Stimulated activated naive CD8-positive, alpha-beta T cell treated with anti-CD3 and anti-CD28 coated beads, Interleukin-15, amount 100 ng/mL, for 72 hours (primary cell): Measurements from ENCODE around the gene IL25.
"Not testable (repeated sequence)": the region's sequence is repeated elsewhere in the genome, so short reads cannot be mapped to it uniquely, and the experiment has no call there.

Source experiments
- ATAC-seq: fragments of 150-1000 bp; cut with Tn5 transposase; 2 replicates; pipeline ENCODE4 v1.10.0; 2021; ENCODE audit warnings: mild to moderate bottlenecking, moderate library complexity
- DNase-seq, 2 donors: peaks; one replicate each; pipeline ENCODE4 v3.0.0; 2021 to 2022
- H3K27ac Mint-ChIP-seq, 2 donors: one replicate each; pipeline ENCODE4 v1.8.0; 2022; ENCODE audit warnings: mild to moderate bottlenecking in 2 of 2, mixed read lengths in 2 of 2, moderate library complexity in 2 of 2
- H3K27me3 Mint-ChIP-seq: one replicate; pipeline ENCODE4 v1.8.0; 2022; ENCODE audit warnings: mixed read lengths
- H3K4me1 Mint-ChIP-seq: one replicate; pipeline ENCODE4 v1.8.0; 2022; ENCODE audit warnings: mild to moderate bottlenecking, mixed read lengths
- H3K4me3 Mint-ChIP-seq, 2 donors: one replicate each; pipeline ENCODE4 v1.8.0; 2022; ENCODE audit warnings: mild to moderate bottlenecking in 2 of 2, mixed read lengths in 2 of 2, moderate library complexity in 1 of 2
- H3K9me3 Mint-ChIP-seq, 2 donors: one replicate each; pipeline ENCODE4 v1.8.0; 2022; ENCODE audit warnings: mixed read lengths in 2 of 2

The IL25 gene

DNA sequence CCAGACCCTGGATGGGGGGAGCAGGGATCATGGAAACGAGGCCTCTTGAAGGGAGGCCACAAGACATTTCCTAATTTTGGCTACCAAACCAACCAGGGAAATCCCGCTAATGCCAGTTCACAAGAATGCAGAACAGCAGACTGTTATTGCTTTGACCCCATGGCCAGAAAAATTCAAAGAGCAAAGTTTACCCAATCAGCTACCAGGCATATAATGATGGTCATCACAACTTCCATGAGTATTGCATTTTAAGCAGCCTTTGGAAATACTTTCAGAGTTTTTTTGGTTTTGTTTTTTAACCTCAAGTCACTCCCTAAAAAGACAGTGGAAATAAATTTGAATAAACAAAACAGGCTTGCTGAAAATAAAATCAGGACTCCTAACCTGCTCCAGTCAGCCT lies at the start of gene IL25:
IL25 (plus strand) TSS at position 301 of the 400 bp plus-strand sequence.
- no peaks in the 10 kb centered on the region for H3K4me1 Mint-ChIP-seq
- no peak for ATAC-seq
- H3K4me3 Mint-ChIP-seq = no peak within 1 kb of the TSS
- H3K27me3 Mint-ChIP-seq = peaks cover 17% of the 10 kb centered on the region
- peak within 1 kb of the TSS in 1 of 2 donors; percentile 47 for H3K27ac Mint-ChIP-seq
- H3K9me3 Mint-ChIP-seq = no peaks in the 10 kb centered on the region
- no peak for DNase-seq

DNA sequence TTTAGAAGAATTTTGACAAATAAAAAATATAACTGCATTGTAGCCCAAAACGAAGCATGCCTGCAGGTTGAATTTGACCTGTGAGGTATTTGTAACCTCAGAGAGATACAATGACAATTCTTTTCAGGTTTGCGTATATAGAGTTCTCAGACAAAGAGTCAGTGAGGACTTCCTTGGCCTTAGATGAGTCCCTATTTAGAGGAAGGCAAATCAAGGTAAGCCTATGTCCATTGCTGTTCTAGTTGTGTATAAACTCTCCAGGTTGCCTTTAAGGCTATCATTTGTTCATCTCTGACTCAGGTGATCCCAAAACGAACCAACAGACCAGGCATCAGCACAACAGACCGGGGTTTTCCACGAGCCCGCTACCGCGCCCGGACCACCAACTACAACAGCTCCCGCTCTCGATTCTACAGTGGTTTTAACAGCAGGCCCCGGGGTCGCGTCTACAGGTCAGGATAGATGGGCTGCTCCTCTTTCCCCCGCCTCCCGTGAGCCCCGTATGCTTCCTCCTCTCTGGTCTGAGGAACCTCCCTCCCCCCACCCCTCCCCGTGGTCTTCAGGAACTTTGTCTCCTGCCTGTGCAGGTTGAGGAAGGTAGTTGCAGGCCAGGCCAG lies 48.7 kb upstream of the IL25 start:
- Mint-ChIP-seq H3K27ac (no peak overlapping the region), H3K27me3 (no peaks in the 10 kb centered on the region), H3K4me3 (no peak overlapping the region), H3K4me1 (peaks cover 40% of the 10 kb centered on the region), H3K9me3 (no peaks in the 10 kb centered on the region)
- DNase-seq = no peak
- ATAC-seq = no peak

DNA sequence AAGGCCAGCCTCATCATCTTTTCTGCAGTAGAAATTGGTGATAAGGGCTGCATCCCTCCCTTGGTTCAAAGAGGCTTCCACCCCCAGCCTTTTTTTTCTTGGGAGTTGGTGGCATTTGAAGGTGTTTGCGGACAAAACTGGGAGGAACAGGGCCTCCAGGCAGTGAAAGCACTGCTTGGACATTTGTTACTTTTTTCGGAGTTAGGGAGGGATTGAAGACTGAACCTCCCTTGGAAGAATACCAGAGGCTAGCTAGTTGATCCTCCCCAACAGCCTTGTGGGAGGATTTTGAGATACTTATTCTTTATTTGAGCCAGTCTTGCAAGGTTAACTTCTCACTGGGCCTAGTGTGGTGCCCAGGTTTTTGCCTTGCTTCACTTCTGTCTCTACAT lies 48.2 kb upstream of the IL25 start:
- Mint-ChIP-seq H3K4me1 (peaks cover 39% of the 10 kb centered on the region), H3K9me3 (no peaks in the 10 kb centered on the region), H3K27me3 (no peaks in the 10 kb centered on the region), H3K4me3 (no peak overlapping the region), H3K27ac (no peak overlapping the region)
- DNase-seq (no peak), ATAC-seq (no peak)

DNA sequence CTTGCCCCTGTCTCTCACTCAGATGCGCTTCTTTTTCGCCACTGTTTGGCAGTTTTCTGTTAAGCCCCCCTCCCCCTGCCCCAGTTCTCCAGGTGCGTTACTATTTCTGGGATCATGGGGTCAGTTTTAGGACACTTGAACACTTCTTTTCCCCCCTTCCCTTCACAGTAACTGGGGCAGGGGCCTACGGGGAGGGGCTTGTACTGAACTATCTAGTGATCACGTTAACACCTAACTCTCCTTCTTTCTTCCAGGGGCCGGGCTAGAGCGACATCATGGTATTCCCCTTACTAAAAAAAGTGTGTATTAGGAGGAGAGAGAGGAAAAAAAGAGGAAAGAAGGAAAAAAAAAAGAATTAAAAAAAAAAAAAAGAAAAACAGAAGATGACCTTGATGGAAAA lies 47.6 kb upstream of the IL25 start:
- no peaks in the 10 kb centered on the region for H3K27me3 Mint-ChIP-seq
- H3K9me3 Mint-ChIP-seq = no peaks in the 10 kb centered on the region
- ATAC-seq (no peak), DNase-seq (no peak)
- no peak overlapping the region for H3K4me3 Mint-ChIP-seq
- H3K27ac Mint-ChIP-seq = peak overlapping the region in 1 of 2 donors; percentile 89
- H3K4me1 Mint-ChIP-seq = peaks cover 33% of the 10 kb centered on the region

DNA sequence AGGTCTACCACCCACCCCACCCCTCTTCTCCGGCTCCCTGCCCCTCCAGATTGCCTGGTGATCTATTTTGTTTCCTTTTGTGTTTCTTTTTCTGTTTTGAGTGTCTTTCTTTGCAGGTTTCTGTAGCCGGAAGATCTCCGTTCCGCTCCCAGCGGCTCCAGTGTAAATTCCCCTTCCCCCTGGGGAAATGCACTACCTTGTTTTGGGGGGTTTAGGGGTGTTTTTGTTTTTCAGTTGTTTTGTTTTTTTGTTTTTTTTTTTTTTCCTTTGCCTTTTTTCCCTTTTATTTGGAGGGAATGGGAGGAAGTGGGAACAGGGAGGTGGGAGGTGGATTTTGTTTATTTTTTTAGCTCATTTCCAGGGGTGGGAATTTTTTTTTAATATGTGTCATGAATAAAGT lies 46.9 kb upstream of the IL25 start:
- not testable (repeated sequence) for ATAC-seq, DNase-seq, H3K27ac Mint-ChIP-seq, H3K27me3 Mint-ChIP-seq, H3K4me3 Mint-ChIP-seq, H3K9me3 Mint-ChIP-seq
- peaks cover 28% of the 10 kb centered on the region for H3K4me1 Mint-ChIP-seq

DNA sequence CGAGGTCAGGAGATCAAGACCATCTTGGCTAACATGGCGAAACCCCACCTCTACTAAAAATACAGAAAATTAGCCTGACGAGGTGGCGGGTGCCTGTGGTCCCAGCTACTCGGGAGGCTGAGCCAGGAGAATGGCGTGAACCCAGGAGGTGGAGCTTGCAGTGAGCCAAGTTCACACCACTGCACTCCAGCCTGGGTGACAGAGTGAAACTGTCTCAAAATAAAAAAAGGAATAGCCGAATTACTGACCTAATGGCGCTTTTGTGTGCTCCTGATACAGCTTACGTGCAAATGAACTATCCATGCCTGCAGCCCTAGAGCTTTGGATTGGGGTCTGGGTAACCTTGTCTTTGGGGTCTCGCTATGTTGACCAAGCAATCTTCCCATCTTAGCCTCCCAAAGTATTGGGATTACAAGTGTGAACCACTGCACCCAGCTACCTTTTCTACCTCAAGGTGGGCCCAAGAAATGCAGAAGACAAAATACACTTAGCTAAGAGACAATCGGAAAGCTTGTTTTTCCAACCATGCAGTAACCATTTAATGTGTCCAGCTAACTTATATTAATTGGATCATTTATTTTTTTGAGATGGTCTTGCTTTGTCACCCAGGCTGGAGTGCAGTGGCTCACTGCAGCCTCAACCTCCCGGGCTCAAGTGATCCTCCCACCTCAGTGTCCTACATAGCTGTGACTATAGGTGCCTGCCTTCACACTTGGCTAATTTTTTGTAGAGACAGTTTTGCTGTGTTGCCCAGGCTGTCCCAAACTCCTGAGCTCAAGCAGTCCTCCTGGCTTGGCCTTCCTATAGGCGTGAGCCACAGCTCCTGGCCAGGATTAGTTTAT lies 45.9 kb upstream of the IL25 start:
- Mint-ChIP-seq H3K27ac (peak overlapping the region in 1 of 2 donors; percentile 31), H3K27me3 (no peaks in the 10 kb centered on the region), H3K4me3 (no peak overlapping the region), H3K9me3 (no peaks in the 10 kb centered on the region), H3K4me1 (peaks cover 28% of the 10 kb centered on the region)
- no peak for DNase-seq
- ATAC-seq = no peak

DNA sequence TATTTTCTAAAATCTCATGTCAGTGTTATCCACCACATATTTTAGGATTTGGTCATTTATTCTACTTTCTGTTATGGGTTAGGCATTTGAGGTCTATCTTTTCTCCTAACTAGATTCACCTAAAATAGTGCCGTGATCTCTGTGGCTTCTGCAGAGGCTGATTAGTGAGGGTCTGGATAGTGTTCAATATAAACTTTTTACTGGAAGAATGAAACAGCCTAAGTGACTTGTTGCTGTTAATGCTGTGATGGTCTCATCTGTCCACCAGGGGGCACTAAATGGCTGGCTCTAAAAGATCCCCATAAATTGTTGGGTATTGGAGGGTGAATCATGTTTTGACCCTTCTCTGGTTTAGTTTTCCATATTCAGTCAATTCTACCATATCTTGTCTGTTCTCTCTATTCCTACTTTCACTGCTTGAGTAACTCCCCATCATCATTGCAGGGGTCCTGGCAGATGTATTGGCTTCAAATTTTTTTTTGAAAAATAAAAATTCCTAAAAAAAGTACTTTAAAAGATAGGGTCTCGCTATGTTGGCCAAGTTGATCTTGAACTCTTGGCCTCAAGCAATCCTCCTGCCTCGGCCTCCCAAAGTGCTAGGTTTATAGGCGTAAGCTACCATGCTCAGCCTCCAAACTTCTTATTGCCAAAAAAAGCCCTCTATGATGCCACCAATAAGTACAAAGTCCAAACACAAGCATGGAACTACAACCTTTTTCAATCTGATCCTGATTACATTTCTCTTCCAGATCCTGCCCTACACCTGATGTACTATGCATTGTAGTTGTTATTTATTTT lies 44.5 kb upstream of the IL25 start:
- Mint-ChIP-seq H3K9me3 (no peaks in the 10 kb centered on the region), H3K4me1 (peaks cover 20% of the 10 kb centered on the region), H3K27ac (no peak overlapping the region), H3K4me3 (no peak overlapping the region), H3K27me3 (no peaks in the 10 kb centered on the region)
- ATAC-seq = peak; percentile 86
- DNase-seq = peak; percentile 45 to 65

DNA sequence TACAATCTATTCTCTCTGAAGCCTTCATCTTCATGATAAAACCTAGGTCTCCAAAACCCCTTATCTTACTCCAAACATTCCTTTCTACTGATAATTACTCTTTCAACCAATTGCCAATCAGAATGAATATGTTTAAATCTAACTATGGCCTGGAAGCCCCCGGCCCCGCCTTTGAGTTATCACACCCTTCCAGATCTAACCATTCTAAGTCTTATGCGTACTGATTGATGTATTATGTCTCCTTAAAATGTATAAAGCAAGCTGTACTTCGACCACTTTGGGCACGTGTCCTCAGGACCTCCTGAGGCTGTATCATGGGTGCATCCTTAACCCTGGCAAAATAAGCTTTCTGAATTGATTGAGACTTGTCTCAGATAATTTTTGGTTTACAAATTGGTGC lies 37.0 kb upstream of the IL25 start:
- DNase-seq (no peak), ATAC-seq (no peak)
- Mint-ChIP-seq H3K4me1 (no peaks in the 10 kb centered on the region), H3K4me3 (no peak overlapping the region), H3K27ac (peak overlapping the region in 1 of 2 donors; percentile 14), H3K9me3 (no peaks in the 10 kb centered on the region), H3K27me3 (peaks cover 26% of the 10 kb centered on the region)

DNA sequence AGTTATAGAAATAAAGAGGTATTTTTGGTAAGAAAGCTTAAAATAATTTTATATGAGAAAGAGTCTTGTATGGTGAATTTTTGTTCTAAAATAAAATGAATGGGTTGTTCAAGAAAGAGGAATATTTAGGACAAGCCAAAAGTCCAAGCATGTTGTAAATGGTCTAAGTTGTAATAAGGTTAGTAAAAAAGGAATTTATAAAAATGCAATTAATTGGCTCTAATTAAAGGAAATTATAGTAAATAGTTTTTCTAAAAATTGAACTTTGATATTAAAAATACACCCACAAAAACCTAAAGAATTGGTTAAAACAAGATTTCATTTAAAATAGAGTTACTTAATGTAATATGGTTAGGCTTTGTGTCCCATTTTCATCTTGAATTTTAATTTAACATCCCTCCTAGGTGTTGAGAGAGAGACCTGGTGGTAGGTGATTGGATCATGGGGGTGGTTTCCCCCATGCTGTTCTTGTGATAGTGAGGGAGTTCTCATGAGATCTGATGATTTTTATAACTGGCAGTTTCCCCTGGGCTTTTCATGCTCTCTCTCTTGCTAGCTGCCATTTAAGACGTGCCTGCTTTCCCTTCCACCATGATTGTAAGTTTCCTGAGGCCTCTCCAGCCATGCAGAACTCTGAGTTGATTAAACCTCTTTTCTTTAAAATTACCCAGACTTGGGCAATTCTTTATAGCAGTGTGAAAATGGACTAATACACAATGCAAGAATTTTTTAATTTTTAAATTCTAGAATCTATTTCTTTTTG lies 32.9 kb upstream of the IL25 start:
- no peak for DNase-seq
- no peak for ATAC-seq
- no peaks in the 10 kb centered on the region for H3K4me1 Mint-ChIP-seq
- H3K9me3 Mint-ChIP-seq = no peaks in the 10 kb centered on the region
- H3K27me3 Mint-ChIP-seq = peaks cover 22% of the 10 kb centered on the region
- H3K27ac Mint-ChIP-seq = no peak overlapping the region
- H3K4me3 Mint-ChIP-seq = no peak overlapping the region

DNA sequence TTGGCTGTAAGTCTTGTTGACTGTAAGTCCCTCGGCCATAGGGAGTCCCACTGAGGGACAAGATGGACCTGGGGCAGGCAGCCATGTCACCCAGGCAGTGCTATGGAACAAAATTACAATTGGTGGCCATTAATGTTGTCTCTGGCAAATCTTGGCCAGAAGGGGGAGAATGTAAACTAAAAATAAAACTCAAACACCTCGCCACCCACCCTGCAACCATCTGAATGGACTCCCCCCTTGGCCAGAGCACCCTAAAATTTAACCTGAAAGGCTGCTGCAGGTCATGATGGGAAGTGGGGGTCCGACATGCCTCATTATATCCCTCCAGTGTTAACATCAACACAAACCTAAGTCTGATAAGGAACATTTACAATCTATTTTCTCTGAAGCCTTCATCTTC lies 28.1 kb upstream of the IL25 start:
- DNase-seq (no peak), ATAC-seq (no peak)
- H3K4me1 Mint-ChIP-seq = no peaks in the 10 kb centered on the region
- no peak overlapping the region for H3K27ac Mint-ChIP-seq
- no peak overlapping the region for H3K4me3 Mint-ChIP-seq
- H3K27me3 Mint-ChIP-seq = no peaks in the 10 kb centered on the region
- no peaks in the 10 kb centered on the region for H3K9me3 Mint-ChIP-seq

DNA sequence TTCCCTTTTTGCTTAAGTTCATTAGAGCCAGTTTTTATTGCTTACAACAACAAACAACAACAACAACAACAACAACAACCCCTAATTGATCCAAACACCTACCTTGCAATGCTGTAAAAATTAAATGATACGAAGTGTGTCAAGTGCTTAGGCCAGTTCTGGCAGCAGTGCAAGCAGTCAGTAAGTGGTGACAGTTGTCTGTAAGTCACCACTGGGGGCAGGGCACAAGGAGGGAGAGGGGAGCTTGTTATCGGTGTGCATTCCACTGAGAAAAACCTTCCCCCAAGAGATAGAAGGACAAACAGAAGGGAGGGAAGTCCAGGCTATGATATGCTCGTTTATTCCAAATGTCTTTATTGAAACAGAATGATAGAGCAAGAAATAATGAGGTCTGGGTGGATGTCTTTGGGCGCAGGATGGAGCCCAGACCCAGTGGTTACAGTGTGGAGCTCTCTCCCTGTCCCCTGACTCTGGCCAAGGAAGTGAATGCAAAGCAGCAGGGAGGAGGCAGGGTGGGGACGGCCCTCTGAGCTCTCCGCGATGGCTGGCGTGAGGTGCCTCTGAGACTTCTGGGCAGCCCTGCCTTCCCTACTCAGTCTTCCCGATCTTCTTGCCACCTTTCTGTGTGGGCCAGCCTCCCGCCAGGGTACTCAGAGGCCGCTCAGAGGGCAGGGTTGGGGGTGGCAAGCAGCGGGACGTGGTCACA lies 26.5 kb upstream of the IL25 start:
- DNase-seq (no peak), ATAC-seq (peak; percentile 15)
- Mint-ChIP-seq H3K4me3 (no peak overlapping the region), H3K9me3 (no peaks in the 10 kb centered on the region), H3K4me1 (no peaks in the 10 kb centered on the region), H3K27ac (no peak overlapping the region), H3K27me3 (peaks cover 9% of the 10 kb centered on the region)

DNA sequence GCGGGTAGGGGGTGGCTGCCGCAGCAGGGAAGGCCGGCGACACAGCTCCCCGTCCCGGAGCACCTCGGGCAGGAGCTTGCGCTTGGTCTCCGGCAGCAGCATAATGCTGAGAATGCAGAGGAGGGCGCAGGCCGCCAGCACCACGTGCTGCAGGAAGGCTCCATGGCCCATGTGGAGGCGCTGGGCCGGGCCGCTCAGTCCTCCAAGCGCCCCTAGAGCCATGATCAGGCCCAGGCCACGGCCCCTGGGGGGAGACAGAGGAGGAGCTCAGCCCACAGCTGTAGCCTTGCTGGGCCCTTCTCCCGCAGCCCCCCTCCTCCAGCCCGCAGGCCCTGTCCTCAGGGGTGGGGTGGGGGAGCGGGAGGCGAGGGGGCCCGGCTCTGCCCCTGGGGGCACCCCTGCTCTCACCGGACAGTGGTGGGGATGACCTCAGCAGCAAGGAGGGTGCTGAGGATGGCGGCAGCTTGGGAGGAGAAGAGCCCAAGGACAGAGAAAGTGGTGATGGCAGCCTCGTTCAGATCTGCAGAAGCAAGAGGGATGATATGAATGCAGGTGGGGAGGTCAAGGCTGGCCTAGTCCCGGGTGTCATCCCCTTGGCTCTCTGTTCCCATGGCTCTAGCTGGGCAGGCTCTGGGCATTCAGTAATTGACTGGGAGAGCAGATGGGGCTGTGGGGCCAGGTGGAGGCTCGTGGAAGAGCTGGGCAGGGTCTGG lies 25.8 kb upstream of the IL25 start:
- Mint-ChIP-seq H3K4me1 (no peaks in the 10 kb centered on the region), H3K27ac (peak overlapping the region in 1 of 2 donors; percentile 62), H3K27me3 (peaks cover 13% of the 10 kb centered on the region), H3K9me3 (no peaks in the 10 kb centered on the region), H3K4me3 (no peak overlapping the region)
- ATAC-seq = peak; percentile 42
- no peak for DNase-seq

DNA sequence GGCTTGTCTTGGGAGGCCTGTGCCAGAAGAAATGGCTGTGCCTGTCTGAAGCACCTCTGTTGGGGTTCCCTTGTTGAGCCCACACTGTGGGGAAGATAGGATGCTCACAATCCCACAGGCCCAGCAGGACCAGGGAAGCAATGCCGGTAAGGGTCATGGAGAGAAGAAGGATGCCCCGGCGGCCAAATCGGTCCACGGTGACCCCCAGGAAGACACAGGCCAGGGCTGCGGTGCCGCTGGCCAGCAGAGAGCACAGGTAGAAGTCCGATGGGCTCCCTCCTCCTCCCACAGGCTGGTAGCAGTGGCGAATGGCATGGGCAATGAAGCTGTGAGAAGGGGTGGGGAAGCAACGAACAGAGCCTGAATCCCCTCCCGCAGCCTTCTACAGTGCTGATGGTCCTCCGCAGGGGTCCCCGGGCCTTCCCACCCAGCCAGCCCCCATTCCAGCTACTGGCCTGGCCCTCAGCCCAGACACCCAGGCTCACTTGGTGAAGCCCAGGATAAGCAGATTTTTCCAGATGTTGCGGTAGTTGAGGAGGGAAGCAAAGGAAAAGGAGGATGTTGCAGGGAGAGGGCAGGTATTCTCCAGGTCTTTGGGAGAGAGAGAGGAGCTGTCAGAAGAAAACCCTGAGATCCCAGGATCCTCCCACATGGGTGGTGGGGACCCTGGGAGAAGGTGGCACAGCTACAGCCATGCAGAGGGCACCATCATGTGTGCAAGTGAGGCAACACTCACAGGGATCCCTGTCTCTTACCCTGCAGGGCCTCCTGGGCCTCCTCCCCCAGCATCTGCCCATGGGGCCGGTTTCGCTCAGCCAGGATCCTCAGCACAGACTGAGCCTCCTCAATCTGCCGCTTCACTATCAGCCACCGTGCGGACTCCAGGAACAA lies 25.0 kb upstream of the IL25 start:
- H3K9me3 Mint-ChIP-seq = no peaks in the 10 kb centered on the region

DNA sequence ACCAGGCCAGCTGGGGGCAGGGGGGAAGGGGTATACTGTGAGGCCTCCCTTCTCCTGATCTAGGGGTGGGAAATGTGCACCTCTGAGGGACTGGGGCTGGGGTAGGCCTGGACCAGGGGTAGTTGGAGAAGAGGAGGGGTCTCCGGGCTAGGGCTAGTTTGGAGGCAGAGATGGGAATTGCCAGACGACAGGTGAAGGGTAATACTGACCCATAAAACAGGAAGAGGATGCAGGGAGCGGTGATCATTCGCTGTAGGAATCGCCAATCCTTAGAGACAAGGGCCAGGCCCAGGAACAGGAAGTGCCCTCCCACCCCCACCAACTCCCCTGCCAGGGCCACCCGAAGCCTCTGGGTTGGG lies 24.3 kb upstream of the IL25 start:
- H3K9me3 Mint-ChIP-seq = no peaks in the 10 kb centered on the region
- H3K27ac Mint-ChIP-seq = no peak overlapping the region
- ATAC-seq = no peak

More for the DNA sequence above, 25.0 kb upstream of the IL25 start:
- no peak for ATAC-seq
- no peak for DNase-seq
- no peak overlapping the region for H3K4me3 Mint-ChIP-seq
- H3K27ac Mint-ChIP-seq = peak overlapping the region in 1 of 2 donors; percentile 62
- H3K27me3 Mint-ChIP-seq = peaks cover 13% of the 10 kb centered on the region
- no peaks in the 10 kb centered on the region for H3K4me1 Mint-ChIP-seq

More for the DNA sequence above, 24.3 kb upstream of the IL25 start:
- DNase-seq = no peak
- peaks cover 18% of the 10 kb centered on the region for H3K27me3 Mint-ChIP-seq
- no peak overlapping the region for H3K4me3 Mint-ChIP-seq
- H3K4me1 Mint-ChIP-seq = no peaks in the 10 kb centered on the region
